GM23338 (cell line): ENCODE results near the gene HNRNPM. TPM values are rescaled to one million over a fixed set of nuclear protein-coding genes. Genes with fewer than 3 reads are reported as not detected.

Experiments
- ATAC-seq: fragments of 200-7000 bp; cut with Tn5 transposase; 3 replicates; pipeline ENCODE4 v1.9.1; 2020
- DNase-seq: peaks from one replicate; pipeline ENCODE4 v3.0.0-alpha.2; 2015; ENCODE audit warnings: low spot score
- H2AFZ ChIP-seq: fragments of 200-600 bp; sonication (generic); 2 replicates; pipeline ENCODE4 v1.8.0; 2016; ENCODE audit warnings: antibody characterized with exemption, mild to moderate bottlenecking, moderate library complexity
- H3F3A ChIP-seq: fragments of 200-600 bp; sonication (generic); replicated peaks from 2 replicates; pipeline ENCODE4 v1.8.0; 2017; ENCODE audit warnings: antibody characterized with exemption, mixed run types, low read depth
- H3K27ac ChIP-seq: fragments of 200-600 bp; sonication (generic); 2 replicates; pipeline ENCODE4 v1.6.1; 2016; ENCODE audit warnings: low read depth
- H3K27me3 ChIP-seq: fragments of 200-600 bp; sonication (generic); 2 replicates; pipeline ENCODE4 v1.8.0; 2016; ENCODE audit warnings: mild to moderate bottlenecking, mixed run types, moderate library complexity; ENCODE audit not compliant: insufficient read depth
- H3K36me3 ChIP-seq: fragments of 200-600 bp; sonication (generic); 2 replicates; pipeline ENCODE4 v1.8.0; 2016; ENCODE audit warnings: mild to moderate bottlenecking; ENCODE audit not compliant: insufficient read depth
- H3K4me1 ChIP-seq: fragments of 200-600 bp; sonication (generic); 2 replicates; pipeline ENCODE4 v1.8.0; 2016; ENCODE audit warnings: mild to moderate bottlenecking, moderate library complexity; ENCODE audit not compliant: insufficient read depth
- H3K4me2 ChIP-seq: fragments of 200-600 bp; sonication (generic); 2 replicates; pipeline ENCODE4 v1.7.1; 2017; ENCODE audit warnings: mixed run types
- H3K4me3 ChIP-seq: fragments of 200-600 bp; sonication (generic); 2 replicates; pipeline ENCODE4 v1.6.1; 2016; ENCODE audit warnings: mixed run types
- H3K79me2 ChIP-seq: fragments of 200-600 bp; sonication (generic); replicated peaks from 2 replicates; pipeline ENCODE4 v1.8.0; 2017; ENCODE audit warnings: mild to moderate bottlenecking; ENCODE audit not compliant: insufficient read depth
- H3K9me2 ChIP-seq: fragments of 200-600 bp; sonication (generic); 2 replicates; pipeline ENCODE4 v1.8.0; 2017; ENCODE audit not compliant: insufficient read depth
- H4K20me1 ChIP-seq: fragments of 200-600 bp; sonication (generic); replicated peaks from 2 replicates; pipeline ENCODE4 v1.8.0; 2017; ENCODE audit warnings: mild to moderate bottlenecking; ENCODE audit not compliant: insufficient read depth
- H3K27ac Mint-ChIP-seq: 2 replicates; pipeline ENCODE4 v1.8.0; 2020; ENCODE audit warnings: inconsistent platforms, mild to moderate bottlenecking, moderate library complexity, mixed read lengths
- H3K27me3 Mint-ChIP-seq: 3 replicates; pipeline ENCODE4 v1.8.0; 2022; ENCODE audit warnings: low read depth, mild to moderate bottlenecking, moderate library complexity, mixed read lengths, inconsistent platforms; ENCODE audit not compliant: insufficient read depth, poor library complexity
- H3K36me3 Mint-ChIP-seq: 3 replicates; pipeline ENCODE4 v1.8.0; 2021; ENCODE audit warnings: low read depth, mild to moderate bottlenecking, inconsistent platforms, moderate library complexity, mixed read lengths
- H3K4me1 Mint-ChIP-seq: 3 replicates; pipeline ENCODE4 v1.8.0; 2020; ENCODE audit warnings: mild to moderate bottlenecking, inconsistent platforms, mixed read lengths
- H3K4me3 Mint-ChIP-seq: 3 replicates; pipeline ENCODE4 v1.8.0; 2021; ENCODE audit warnings: moderate library complexity, mild to moderate bottlenecking, inconsistent platforms, mixed read lengths
- H3K9me3 Mint-ChIP-seq: 3 replicates; pipeline ENCODE4 v1.8.0; 2020; ENCODE audit warnings: moderate library complexity, mild to moderate bottlenecking, inconsistent platforms, mixed read lengths
- CREB1 ChIP-seq: fragments of 250-450 bp; sonication (Bioruptor Pico); IDR thresholded peaks from 2 replicates; pipeline ENCODE4 v1.5.0; 2020; ENCODE audit warnings: low read depth, mild to moderate bottlenecking, moderate library complexity
- CTCF ChIP-seq, 2 experiments: fragments of 200-600 bp in 1 of 2; sonication (generic) in 1 of 2; conservative IDR thresholded peaks; 2 replicates each; pipeline versions ENCODE4 v1.5.1 to v1.6.1; 2016 to 2017; ENCODE audit warnings: antibody characterized with exemption in 2 of 2, low read depth in 2 of 2, mild to moderate bottlenecking in 2 of 2, moderate library complexity in 1 of 2
- ETS1 ChIP-seq: IDR thresholded peaks from 2 replicates; pipeline ENCODE4 v1.6.1; 2016; ENCODE audit warnings: antibody characterized with exemption
- EZH2 ChIP-seq: fragments of 200-600 bp; sonication (generic); IDR thresholded peaks from one replicate; pipeline ENCODE4 v1.8.0; 2017; ENCODE audit warnings: antibody characterized with exemption, mild to moderate bottlenecking, low read depth; ENCODE audit not compliant: unreplicated experiment
- EZH2phosphoT487 ChIP-seq: fragments of 200-600 bp; sonication (generic); IDR thresholded peaks from one replicate; pipeline ENCODE4 v1.8.1; 2018; ENCODE audit warnings: antibody characterized with exemption; ENCODE audit not compliant: unreplicated experiment
- JUNB ChIP-seq: IDR thresholded peaks from one replicate; pipeline ENCODE4 v1.6.1; 2016; ENCODE audit warnings: antibody characterized with exemption; ENCODE audit not compliant: unreplicated experiment
- NANOG ChIP-seq: IDR thresholded peaks from 2 replicates; pipeline ENCODE4 v1.6.1; 2016; ENCODE audit warnings: antibody characterized with exemption, borderline replicate concordance
- POLR2AphosphoS5 ChIP-seq: IDR thresholded peaks from 2 replicates; pipeline ENCODE4 v1.6.1; 2016; ENCODE audit warnings: antibody characterized with exemption, low read depth
- REST ChIP-seq: IDR thresholded peaks from one replicate; pipeline ENCODE4 v1.6.1; 2018; ENCODE audit warnings: antibody characterized with exemption; ENCODE audit not compliant: unreplicated experiment
- STAT1 ChIP-seq: IDR thresholded peaks from one replicate; pipeline ENCODE4 v1.6.1; 2016; ENCODE audit warnings: antibody characterized with exemption; ENCODE audit not compliant: unreplicated experiment
- ZNF114 ChIP-seq: fragments of 250-450 bp; sonication (Bioruptor Pico); IDR thresholded peaks from 2 replicates; pipeline ENCODE4 v1.5.0; 2020; ENCODE audit warnings: mild to moderate bottlenecking, moderate library complexity
- ZNF331 ChIP-seq: fragments of 250-450 bp; sonication (Bioruptor Pico); IDR thresholded peaks from 2 replicates; pipeline ENCODE4 v1.5.0; 2020; ENCODE audit warnings: low read depth, mild to moderate bottlenecking, moderate library complexity
- ZNF462 ChIP-seq: fragments of 250-450 bp; sonication (Bioruptor Pico); IDR thresholded peaks from 2 replicates; pipeline ENCODE4 v1.5.0; 2020; ENCODE audit warnings: mild to moderate bottlenecking, moderate library complexity
- polyA plus RNA-seq: library from polyadenylated mRNA; unstranded; fragments of >200 nt; fragmentation: Nextera tagmentation; extraction: Ambion mirVana; gene quantifications from 2 replicates; pipeline ENCODE4 v1.2.1, GENCODE V29; 2016
- total RNA-seq: library from RNA; depleted of rRNA; stranded (reverse); fragments of >200 nt; shearing (Covaris generic); gene quantifications from 2 replicates; pipeline ENCODE4 v1.2.3, GENCODE V29; 2014

HNRNPM gene
- total and polyA plus RNA-seq, 2 experiments from 2014 or later = 291 to 389 TPM

GRCh38 chr19:8468124-8468523 lies 23.3 kb downstream of the HNRNPM start:
- Histone ChIP-seq H3K79me2 (peaks cover 100% of the 10 kb centered on the region), H3K27ac (no peak overlapping the region), H3K27me3 (no peaks in the 10 kb centered on the region), H3F3A (peaks cover 79% of the 10 kb centered on the region), H3K4me2 (no peak overlapping the region), H3K36me3 (peaks cover 94% of the 10 kb centered on the region), H2AFZ (no peak overlapping the region), H3K4me3 (no peak overlapping the region), H4K20me1 (peaks cover 74% of the 10 kb centered on the region), H3K4me1 (no peaks in the 10 kb centered on the region), H3K9me2 (no peaks in the 10 kb centered on the region)
- ATAC-seq (no peak), DNase-seq (no peak)
- H3K4me3 Mint-ChIP-seq = no peak overlapping the region
- peaks cover 99% of the 10 kb centered on the region for H3K36me3 Mint-ChIP-seq
- no peaks in the 10 kb centered on the region for H3K4me1 Mint-ChIP-seq
- H3K27me3 Mint-ChIP-seq = peaks cover 17% of the 10 kb centered on the region
- no peaks in the 10 kb centered on the region; the same call in 2 of the 3 replicates for H3K9me3 Mint-ChIP-seq
- TF ChIP-seq EZH2phosphoT487 = no peak
- TF ChIP-seq ZNF114 (CRISPR knock-in tag) = no peak
- TF ChIP-seq CTCF (conservative IDR thresholded peaks at IDR 0.05; ENCODE audit: low read depth in 2 of 2) = no peak
- no peak for TF ChIP-seq STAT1
- TF ChIP-seq ETS1 = no peak
- TF ChIP-seq POLR2AphosphoS5 = no peak
- no peak for TF ChIP-seq EZH2
- no peak for TF ChIP-seq ZNF462 (CRISPR knock-in tag)
- no peak for TF ChIP-seq CREB1 (CRISPR knock-in tag)
- TF ChIP-seq ZNF331 (CRISPR knock-in tag) = no peak
- TF ChIP-seq REST = no peak
- TF ChIP-seq JUNB = no peak
- no peak for TF ChIP-seq NANOG
- H3K27ac Mint-ChIP-seq = no peak overlapping the region
